Stromal cell of bone marrow (primary cell): Measurements from ENCODE around the gene GRIN3A.
"Not testable (repeated sequence)": the region's sequence is repeated elsewhere in the genome, so short reads cannot be mapped to it uniquely, and the experiment has no call there.

ENCODE experiments used
- DNase-seq: peaks from one replicate; pipeline ENCODE4 v3.0.0-alpha.2; 2012; ENCODE audit warnings: low read depth

Gene GRIN3A

GRCh38 chr9:101578378-101578777 lies 160.1 kb downstream of the GRIN3A start:
- no peak for DNase-seq

- no peak for DNase-seq
These were observed 163.6 kb downstream of the GRIN3A start for GRCh38 chr9:101574731-101575333.

- DNase-seq, result no peak
These were observed 166.1 kb downstream of the GRIN3A start for GRCh38 chr9:101572316-101572715.

- no peak for DNase-seq
These were observed 167.3 kb downstream of the GRIN3A start for GRCh38 chr9:101571114-101571513.

GRCh38 chr9:101569741-101570501 lies 168.5 kb downstream of the GRIN3A start:
- DNase-seq, result no peak

- no peak for DNase-seq
These were observed 170.6 kb downstream of the GRIN3A start for GRCh38 chr9:101567725-101568350.

- DNase-seq, result no peak
These were observed 171.3 kb downstream of the GRIN3A start for GRCh38 chr9:101566904-101567724.

GRCh38 chr9:101564252-101564651 lies 174.2 kb downstream of the GRIN3A start:
- no peak for DNase-seq

- DNase-seq, result peak; percentile 19
These were observed 175.5 kb downstream of the GRIN3A start for GRCh38 chr9:101562966-101563365.

GRCh38 chr9:101561740-101562139 lies 176.7 kb downstream of the GRIN3A start:
- no peak for DNase-seq

- DNase-seq, result not testable (repeated sequence)
These were observed 188.9 kb downstream of the GRIN3A start for GRCh38 chr9:101549472-101550098.

GRCh38 chr9:101543098-101543735 lies 195.2 kb downstream of the GRIN3A start:
- DNase-seq, result no peak

- no peak for DNase-seq
These were observed 198.4 kb downstream of the GRIN3A start for GRCh38 chr9:101540069-101540468.

GRCh38 chr9:101536938-101537337 lies 201.5 kb downstream of the GRIN3A start:
- DNase-seq, result no peak

- DNase-seq, result no peak
These were observed 202.1 kb downstream of the GRIN3A start for GRCh38 chr9:101536351-101536750.

GRCh38 chr9:101533334-101534204 lies 204.9 kb downstream of the GRIN3A start, which contains the start of gene RNF20:
RNF20 (plus strand) TSS chr9:101533853; CDS start chr9:101535424, 1,571 bp downstream.
- peak; percentile 99 for DNase-seq

GRCh38 chr9:101530076-101530711 lies 208.3 kb downstream of the GRIN3A start:
- DNase-seq, result peak; percentile 66

- DNase-seq, result no peak
These were observed 210.4 kb downstream of the GRIN3A start for GRCh38 chr9:101528015-101528414.

GRCh38 chr9:101527066-101527465 lies 211.4 kb downstream of the GRIN3A start:
- no peak for DNase-seq

- no peak for DNase-seq
These were observed 214.1 kb downstream of the GRIN3A start for GRCh38 chr9:101524371-101524770.
